NCI-H82 (cell line): ENCODE data around the gene KCNH5.

Source experiments
- DNase-seq: peaks from one replicate; lab custom pipeline; 2025; lab: John Stamatoyannopoulos, UW

Gene KCNH5

GRCh38 chr14:63006531-63006930, 38.7 kb downstream of the KCNH5 start:
- no peak for DNase-seq

GRCh38 chr14:62994096-62994495, 51.2 kb downstream of the KCNH5 start:
- no peak for DNase-seq

- no peak for DNase-seq
Measured at GRCh38 chr14:62988967-62989366, 56.3 kb downstream of the KCNH5 start.

GRCh38 chr14:62983821-62984220, 61.4 kb downstream of the KCNH5 start:
- no peak for DNase-seq

GRCh38 chr14:62980693-62981092, 64.6 kb downstream of the KCNH5 start:
- DNase-seq = no peak

- DNase-seq = no peak
Measured at GRCh38 chr14:62957562-62957961, 87.7 kb downstream of the KCNH5 start.

- no peak for DNase-seq
Measured at GRCh38 chr14:62956413-62956812, 88.8 kb downstream of the KCNH5 start.

GRCh38 chr14:62954165-62954564, 91.1 kb downstream of the KCNH5 start:
- no peak for DNase-seq

- no peak for DNase-seq
Measured at GRCh38 chr14:62952226-62952625, 93.0 kb downstream of the KCNH5 start.

GRCh38 chr14:62947301-62947700, 98.0 kb downstream of the KCNH5 start:
- DNase-seq = no peak

- DNase-seq = no peak
Measured at GRCh38 chr14:62946221-62946620, 99.0 kb downstream of the KCNH5 start.

GRCh38 chr14:62943202-62943601, 102.1 kb downstream of the KCNH5 start:
- DNase-seq = peak; percentile 65

GRCh38 chr14:62939970-62940369, 105.3 kb downstream of the KCNH5 start:
- no peak for DNase-seq

- no peak for DNase-seq
Measured at GRCh38 chr14:62938778-62939177, 106.5 kb downstream of the KCNH5 start.

- DNase-seq = no peak
Measured at GRCh38 chr14:62934439-62934838, 110.8 kb downstream of the KCNH5 start.

GRCh38 chr14:62921466-62921865, 123.8 kb downstream of the KCNH5 start:
- DNase-seq = no peak

GRCh38 chr14:62916551-62916950, 128.7 kb downstream of the KCNH5 start:
- DNase-seq = no peak

GRCh38 chr14:62914873-62915272, 130.4 kb downstream of the KCNH5 start:
- no peak for DNase-seq

- DNase-seq = no peak
Measured at GRCh38 chr14:62914025-62914424, 131.2 kb downstream of the KCNH5 start.

- DNase-seq = no peak
Measured at GRCh38 chr14:62908506-62908905, 136.8 kb downstream of the KCNH5 start.

GRCh38 chr14:62905566-62905965, 139.7 kb downstream of the KCNH5 start:
- DNase-seq = no peak

- peak; percentile 46 for DNase-seq
Measured at GRCh38 chr14:62897771-62898170, 147.5 kb downstream of the KCNH5 start.

- DNase-seq = peak; percentile 77
Measured at GRCh38 chr14:62896932-62897456, 148.3 kb downstream of the KCNH5 start.

GRCh38 chr14:62894736-62895135, 150.5 kb downstream of the KCNH5 start:
- no peak for DNase-seq

GRCh38 chr14:62889364-62889763, 155.9 kb downstream of the KCNH5 start:
- DNase-seq = no peak
